Right atrium auricular region (tissue), 2 donors: ENCODE measurements around the gene HLA-DPA1. TPM values are rescaled to one million over a fixed set of nuclear protein-coding genes. Genes with fewer than 3 reads are reported as not detected.

Source experiments
- DNase-seq: peaks from one replicate; pipeline ENCODE4 v3.0.0-alpha.2; 2019; ENCODE audit warnings: low spot score
- H3K27ac ChIP-seq, 2 donors: fragments of 200-600 bp; sonication (generic); 1 replicate in 1 of 2; 2 replicates in 1 of 2; pipeline ENCODE4 v1.5.1; 2016 to 2019
- H3K27me3 ChIP-seq, 2 donors: fragments of 200-600 bp; sonication (generic); one replicate each; pipeline versions ENCODE4 v1.5.1 to v1.6.0; 2017 to 2019
- H3K36me3 ChIP-seq: fragments of 200-600 bp; sonication (generic); one replicate; pipeline ENCODE4 v1.5.1; 2016
- H3K4me1 ChIP-seq, 2 donors: fragments of 200-600 bp; sonication (generic); one replicate each; pipeline versions ENCODE4 v1.5.1 to v1.6.0; 2017 to 2019
- H3K4me3 ChIP-seq, 2 donors: fragments of 200-600 bp; sonication (generic); 1 replicate in 1 of 2; 2 replicates in 1 of 2; pipeline ENCODE4 v1.5.1; 2017 to 2019; ENCODE audit warnings: mild to moderate bottlenecking in 1 of 2, moderate library complexity in 1 of 2
- H3K9me3 ChIP-seq, 2 donors: fragments of 200-600 bp; sonication (generic); one replicate each; pipeline ENCODE4 v1.5.1; 2019
- CTCF ChIP-seq, 2 donors: fragments of 200-600 bp; sonication (generic); IDR thresholded peaks; one replicate each; pipeline ENCODE4 v1.5.1; 2019; ENCODE audit warnings: antibody characterized with exemption in 2 of 2
- total RNA-seq, 2 donors: library from RNA; depleted of rRNA; stranded (reverse); fragments of >200 nt; gene quantifications; one replicate each; pipeline ENCODE4 v1.1.0, GENCODE V29; 2016

The HLA-DPA1 gene
- total RNA-seq, 2 donors from 2014 or later, result 13.1 to 60.5 TPM

GRCh38 chr6:33088931-33089620, 15.6 kb upstream of the HLA-DPA1 start:
- no peaks in the 10 kb centered on the region for H3K27me3 ChIP-seq
- H3K4me3 ChIP-seq, result no peak overlapping the region
- H3K36me3 ChIP-seq, result peaks cover 27% of the 10 kb centered on the region
- H3K4me1 ChIP-seq, result no peaks in the 10 kb centered on the region
- no peak for DNase-seq
- H3K27ac ChIP-seq, result no peak overlapping the region
- TF ChIP-seq CTCF (IDR thresholded peaks at IDR 0.05), result no peak
- no peaks in the 10 kb centered on the region for H3K9me3 ChIP-seq

GRCh38 chr6:33088258-33088930, 14.9 kb upstream of the HLA-DPA1 start:
- no peak overlapping the region for H3K4me3 ChIP-seq
- H3K27ac ChIP-seq, result no peak overlapping the region
- H3K9me3 ChIP-seq, result no peaks in the 10 kb centered on the region
- no peaks in the 10 kb centered on the region for H3K4me1 ChIP-seq
- DNase-seq, result no peak
- no peaks in the 10 kb centered on the region for H3K27me3 ChIP-seq
- TF ChIP-seq CTCF (IDR thresholded peaks at IDR 0.05), result no peak
- H3K36me3 ChIP-seq, result peaks cover 32% of the 10 kb centered on the region

GRCh38 chr6:33085627-33086026, 12.2 kb upstream of the HLA-DPA1 start:
- H3K9me3 ChIP-seq, result no peaks in the 10 kb centered on the region
- no peak for DNase-seq
- no peak overlapping the region for H3K4me3 ChIP-seq
- H3K36me3 ChIP-seq, result peaks cover 33% of the 10 kb centered on the region
- no peak for TF ChIP-seq CTCF (IDR thresholded peaks at IDR 0.05)
- no peak overlapping the region for H3K27ac ChIP-seq
- H3K27me3 ChIP-seq, result no peaks in the 10 kb centered on the region
- H3K4me1 ChIP-seq, result peaks cover 0 to 17% of the 10 kb centered on the region in 2 donors

- Histone ChIP-seq H3K27ac (no peak overlapping the region), H3K36me3 (peaks cover 33% of the 10 kb centered on the region), H3K4me1 (peaks cover 0 to 21% of the 10 kb centered on the region in 2 donors), H3K9me3 (no peaks in the 10 kb centered on the region), H3K27me3 (no peaks in the 10 kb centered on the region), H3K4me3 (no peak overlapping the region)
- TF ChIP-seq CTCF (IDR thresholded peaks at IDR 0.05), result peak in 1 of 2 donors; percentile 75
- DNase-seq, result no peak
Observed at GRCh38 chr6:33082702-33083101, 9.3 kb upstream of the HLA-DPA1 start.

GRCh38 chr6:33081098-33081824, 7.8 kb upstream of the HLA-DPA1 start:
- TF ChIP-seq CTCF (IDR thresholded peaks at IDR 0.05), result no peak
- Histone ChIP-seq H3K27me3 (no peaks in the 10 kb centered on the region), H3K27ac (peak overlapping the region; percentile 86 to 90), H3K4me1 (peaks cover 0 to 21% of the 10 kb centered on the region in 2 donors), H3K4me3 (peak overlapping the region; percentile 45 to 55), H3K36me3 (peaks cover 28% of the 10 kb centered on the region), H3K9me3 (no peaks in the 10 kb centered on the region)
- no peak for DNase-seq
